Fibroblast of villous mesenchyme (primary cell): ENCODE data around the gene RTL5. TPM values are rescaled to one million over a fixed set of nuclear protein-coding genes. Genes with fewer than 3 reads are reported as not detected.
A peak's percentile ranks its signal among the peaks of the same experiment; 100 is the strongest.

Experiments used
- DNase-seq: peaks from one replicate; pipeline ENCODE4 v3.0.0-alpha.2; 2010; ENCODE audit warnings: low read depth
- H3K4me3 ChIP-seq: 2 replicates; pipeline ENCODE4 v1.5.1; 2011; ENCODE audit warnings: low read depth, mild to moderate bottlenecking, low read length
- CTCF ChIP-seq: IDR thresholded peaks from 2 replicates; pipeline ENCODE4 v1.5.1; 2012; ENCODE audit warnings: low read depth, mild to moderate bottlenecking, low read length; ENCODE audit not compliant: insufficient read depth
- total RNA-seq: library from RNA; depleted of rRNA; stranded (reverse); fragments of >200 nt; gene quantifications from 2 replicates; pipeline ENCODE4 v1.2.3, GENCODE V29; 2012

Gene RTL5
- total RNA-seq, 1 donor: 2.2 TPM

GRCh38 chrX:72110876-72111708, 20.6 kb downstream of the RTL5 start:
- no peak for DNase-seq
- no peak overlapping the region for H3K4me3 ChIP-seq
- no peak for TF ChIP-seq CTCF

GRCh38 chrX:72110051-72110875, 21.5 kb downstream of the RTL5 start:
- DNase-seq: peak; percentile 24
- TF ChIP-seq CTCF: no peak
- H3K4me3 ChIP-seq: no peak overlapping the region

GRCh38 chrX:72108666-72109065, 23.0 kb downstream of the RTL5 start:
- TF ChIP-seq CTCF: no peak
- DNase-seq: no peak
- H3K4me3 ChIP-seq: no peak overlapping the region

GRCh38 chrX:72107841-72108595, 23.7 kb downstream of the RTL5 start:
- no peak for TF ChIP-seq CTCF
- no peak overlapping the region for H3K4me3 ChIP-seq
- no peak for DNase-seq

- peak; percentile 57 for DNase-seq
- no peak for TF ChIP-seq CTCF
- no peak overlapping the region for H3K4me3 ChIP-seq
Observed at GRCh38 chrX:72107320-72107719, 24.4 kb downstream of the RTL5 start.

- TF ChIP-seq CTCF: no peak
- H3K4me3 ChIP-seq: no peak overlapping the region
- DNase-seq: no peak
Observed at GRCh38 chrX:72105436-72105835, 26.3 kb downstream of the RTL5 start.
